ENCODE data around the gene NACA2. TPM values are rescaled to one million over a fixed set of nuclear protein-coding genes. Genes with fewer than 3 reads are reported as not detected.

NACA2 gene
- polyA plus RNA-seq, 1 donor, result 0.81 TPM

DNA sequence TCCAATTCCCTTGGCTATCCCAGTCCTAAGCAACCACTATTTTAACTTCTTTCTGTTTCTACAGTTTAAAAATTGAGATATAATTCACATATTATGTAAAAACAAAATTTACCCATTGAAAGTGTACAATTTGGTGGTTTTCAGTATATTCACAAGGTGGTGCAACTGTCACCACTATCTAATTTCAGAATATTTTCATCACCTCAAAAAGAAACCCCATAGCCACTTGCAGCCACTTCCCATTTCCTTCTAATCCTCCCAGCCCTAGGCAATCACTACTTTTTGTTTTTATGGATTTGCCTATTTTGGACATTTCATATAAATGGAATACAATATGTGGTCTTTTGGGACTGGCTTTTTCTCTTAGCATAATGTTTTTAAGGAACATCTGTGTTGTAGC, 36.1 kb upstream of the NACA2 start:
- H3K9me3 ChIP-seq (ENCODE audit: control insufficient read depth, low read depth, low read length), result no peaks in the 10 kb centered on the region
- H3K27ac ChIP-seq (ENCODE audit: low read length), result no peak overlapping the region
- no peak overlapping the region for H3K4me3 ChIP-seq (ENCODE audit: low read length)
- H3K36me3 ChIP-seq (ENCODE audit: control insufficient read depth, insufficient read depth, low read length), result no peaks in the 10 kb centered on the region
- H3K27me3 ChIP-seq (ENCODE audit: control insufficient read depth, insufficient read depth, low read length), result peaks cover 2% of the 10 kb centered on the region
- DNase-seq, result no peak
- no peaks in the 10 kb centered on the region for H3K4me1 ChIP-seq (ENCODE audit: control insufficient read depth, insufficient read depth, low read length)

DNA sequence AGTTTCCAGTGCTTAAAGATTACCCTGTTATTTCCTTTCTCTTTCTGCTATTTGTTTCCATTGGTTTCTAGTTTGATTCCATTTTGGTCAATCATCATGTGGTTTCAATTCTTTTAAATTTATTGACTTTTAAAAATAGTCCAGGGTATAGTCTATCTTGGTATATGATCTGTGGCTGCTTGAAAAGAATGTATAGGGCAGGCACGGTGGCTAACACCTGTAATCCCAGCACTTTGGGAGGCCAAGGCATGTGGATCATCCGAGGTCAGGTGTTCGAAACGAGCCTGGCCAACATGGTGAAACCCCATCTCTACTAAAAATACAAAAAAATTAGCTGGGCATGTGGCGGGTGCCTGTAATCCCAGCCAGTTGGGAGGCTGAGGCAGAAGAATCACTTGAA, 34.5 kb upstream of the NACA2 start:
- DNase-seq, result no peak
- no peaks in the 10 kb centered on the region for H3K9me3 ChIP-seq (ENCODE audit: control insufficient read depth, low read depth, low read length)
- no peak overlapping the region for H3K27ac ChIP-seq (ENCODE audit: low read length)
- WGBS (ENCODE audit: insufficient coverage, low lambda C conversion rate), result no CpG with 5 or more reads among the region's 5 CpGs
- peaks cover 2% of the 10 kb centered on the region for H3K27me3 ChIP-seq (ENCODE audit: control insufficient read depth, insufficient read depth, low read length)
- no peaks in the 10 kb centered on the region for H3K36me3 ChIP-seq (ENCODE audit: control insufficient read depth, insufficient read depth, low read length)
- no peak overlapping the region for H3K4me3 ChIP-seq (ENCODE audit: low read length)
- no peaks in the 10 kb centered on the region for H3K4me1 ChIP-seq (ENCODE audit: control insufficient read depth, insufficient read depth, low read length)

DNA sequence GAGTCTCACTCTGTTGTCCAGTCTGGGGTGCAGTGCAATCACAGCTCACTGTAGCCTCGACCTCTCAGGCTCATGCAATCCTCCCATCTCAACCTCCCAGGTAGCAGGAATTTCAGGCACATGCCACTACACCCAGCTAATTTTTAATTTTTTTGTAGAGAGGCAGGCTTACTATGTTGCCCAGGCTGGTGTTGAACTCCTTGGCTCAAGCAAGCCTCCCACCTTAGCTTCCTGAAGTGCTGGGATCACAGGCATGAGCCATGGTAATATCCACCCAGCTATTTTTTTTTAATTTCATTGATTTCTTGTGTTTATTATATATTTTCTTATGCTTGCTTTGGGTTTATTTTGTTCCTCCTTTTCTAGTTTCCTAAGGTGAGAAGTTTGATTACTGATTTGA, 33.9 kb upstream of the NACA2 start:
- Histone ChIP-seq H3K9me3 (ENCODE audit: control insufficient read depth, low read depth, low read length) (no peaks in the 10 kb centered on the region), H3K4me3 (ENCODE audit: low read length) (no peak overlapping the region), H3K27ac (ENCODE audit: low read length) (no peak overlapping the region), H3K36me3 (ENCODE audit: control insufficient read depth, insufficient read depth, low read length) (no peaks in the 10 kb centered on the region), H3K27me3 (ENCODE audit: control insufficient read depth, insufficient read depth, low read length) (peaks cover 2% of the 10 kb centered on the region), H3K4me1 (ENCODE audit: control insufficient read depth, insufficient read depth, low read length) (no peaks in the 10 kb centered on the region)
- WGBS (ENCODE audit: insufficient coverage, low lambda C conversion rate), result no CpG with 5 or more reads among the region's 1 CpG
- DNase-seq, result no peak

DNA sequence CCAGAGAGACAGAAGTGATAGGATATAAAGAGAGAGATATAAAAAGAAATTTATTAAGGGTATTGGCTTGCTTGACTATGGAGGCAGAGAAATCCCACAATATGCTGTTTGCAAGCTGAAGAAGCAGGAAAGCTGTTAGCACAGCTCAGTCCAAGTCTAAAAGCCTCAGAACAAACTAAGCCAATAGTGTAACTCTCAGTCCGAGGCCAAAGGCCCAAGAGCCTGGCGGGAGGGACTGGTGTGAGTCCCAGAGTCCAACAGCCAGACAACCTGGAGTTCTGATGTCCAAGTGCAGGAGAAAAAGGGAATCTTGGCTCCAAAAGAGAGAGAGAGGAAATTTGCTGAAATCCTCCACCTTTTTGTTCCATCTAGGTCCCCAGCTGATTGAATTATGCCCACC, 30.3 kb upstream of the NACA2 start:
- Histone ChIP-seq H3K4me1 (ENCODE audit: control insufficient read depth, insufficient read depth, low read length) (no peaks in the 10 kb centered on the region), H3K36me3 (ENCODE audit: control insufficient read depth, insufficient read depth, low read length) (no peaks in the 10 kb centered on the region), H3K27ac (ENCODE audit: low read length) (no peak overlapping the region), H3K27me3 (ENCODE audit: control insufficient read depth, insufficient read depth, low read length) (no peaks in the 10 kb centered on the region), H3K4me3 (ENCODE audit: low read length) (no peak overlapping the region), H3K9me3 (ENCODE audit: control insufficient read depth, low read depth, low read length) (no peaks in the 10 kb centered on the region)
- no peak for DNase-seq
- WGBS (ENCODE audit: insufficient coverage, low lambda C conversion rate), result no CpG with 5 or more reads among the region's 2 CpGs

DNA sequence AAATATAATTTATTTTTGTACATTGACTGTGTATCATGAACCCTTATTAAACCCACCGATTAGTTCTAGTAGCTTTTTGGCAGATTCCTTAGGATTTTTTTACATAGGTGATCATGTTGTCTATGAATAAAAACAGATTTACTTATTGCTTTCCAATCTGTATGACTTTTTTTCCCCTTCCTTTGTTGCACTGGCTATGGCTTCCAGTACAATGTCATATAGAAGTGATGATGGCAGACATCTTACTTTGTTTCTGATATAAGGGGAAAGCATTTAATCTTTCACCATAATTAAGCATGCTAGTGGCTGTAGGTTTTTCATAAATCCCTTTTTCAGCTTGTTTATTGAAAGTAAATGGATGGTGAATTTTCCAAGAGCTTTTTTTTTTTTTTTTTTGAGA, 28.9 kb upstream of the NACA2 start:
- no peak for DNase-seq
- no peaks in the 10 kb centered on the region for H3K27me3 ChIP-seq (ENCODE audit: control insufficient read depth, insufficient read depth, low read length)
- 75% methylated on average over 1 of the region's 1 CpG for WGBS (ENCODE audit: insufficient coverage, low lambda C conversion rate)
- no peaks in the 10 kb centered on the region for H3K36me3 ChIP-seq (ENCODE audit: control insufficient read depth, insufficient read depth, low read length)
- no peaks in the 10 kb centered on the region for H3K9me3 ChIP-seq (ENCODE audit: control insufficient read depth, low read depth, low read length)
- H3K27ac ChIP-seq (ENCODE audit: low read length), result no peak overlapping the region
- no peaks in the 10 kb centered on the region for H3K4me1 ChIP-seq (ENCODE audit: control insufficient read depth, insufficient read depth, low read length)
- H3K4me3 ChIP-seq (ENCODE audit: low read length), result no peak overlapping the region

DNA sequence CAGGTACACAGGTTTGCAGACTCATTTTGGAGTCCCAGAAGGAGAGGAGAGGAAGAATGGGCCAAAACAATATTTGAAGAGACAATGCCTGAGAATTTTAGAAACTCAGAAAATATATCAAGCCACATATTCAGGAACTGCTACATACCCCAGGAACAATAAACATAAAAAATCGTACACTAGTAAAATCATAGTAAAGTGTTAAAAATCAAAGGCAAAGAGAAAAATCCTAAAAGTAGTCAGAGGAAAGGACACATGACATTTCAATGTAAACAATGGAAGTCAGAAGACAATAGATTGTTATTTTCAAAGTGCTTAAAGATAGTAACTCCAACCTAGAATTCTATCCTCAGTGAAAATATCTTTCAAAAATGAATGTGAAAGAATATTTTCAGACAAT, 28.5 kb upstream of the NACA2 start:
- H3K4me3 ChIP-seq (ENCODE audit: low read length), result no peak overlapping the region
- no peaks in the 10 kb centered on the region for H3K36me3 ChIP-seq (ENCODE audit: control insufficient read depth, insufficient read depth, low read length)
- H3K9me3 ChIP-seq (ENCODE audit: control insufficient read depth, low read depth, low read length), result no peaks in the 10 kb centered on the region
- H3K4me1 ChIP-seq (ENCODE audit: control insufficient read depth, insufficient read depth, low read length), result no peaks in the 10 kb centered on the region
- H3K27ac ChIP-seq (ENCODE audit: low read length), result no peak overlapping the region
- no peaks in the 10 kb centered on the region for H3K27me3 ChIP-seq (ENCODE audit: control insufficient read depth, insufficient read depth, low read length)
- WGBS (ENCODE audit: insufficient coverage, low lambda C conversion rate), result 83% methylated on average over 1 of the region's 1 CpG
- DNase-seq, result no peak

DNA sequence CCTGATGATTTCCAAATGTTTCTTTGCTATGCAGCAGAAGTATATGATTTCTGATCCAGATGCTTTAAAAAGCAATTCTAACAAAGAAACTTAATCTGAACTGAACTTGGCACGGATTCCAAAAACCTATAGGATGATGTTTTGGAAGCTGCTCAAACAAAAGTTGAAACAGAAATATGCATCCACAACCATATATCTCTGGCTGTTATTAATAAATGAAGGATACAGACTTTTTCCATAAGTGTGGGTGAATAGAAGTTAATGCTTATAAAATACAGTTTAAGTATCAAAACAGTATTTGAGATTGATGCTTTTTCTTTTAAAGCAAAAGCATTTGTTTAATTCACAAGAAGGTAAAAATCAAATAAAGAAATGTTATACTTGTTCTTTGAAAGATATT, 27.9 kb upstream of the NACA2 start:
- H3K4me1 ChIP-seq (ENCODE audit: control insufficient read depth, insufficient read depth, low read length), result no peaks in the 10 kb centered on the region
- H3K4me3 ChIP-seq (ENCODE audit: low read length), result no peak overlapping the region
- H3K36me3 ChIP-seq (ENCODE audit: control insufficient read depth, insufficient read depth, low read length), result no peaks in the 10 kb centered on the region
- no peak for DNase-seq
- no peaks in the 10 kb centered on the region for H3K27me3 ChIP-seq (ENCODE audit: control insufficient read depth, insufficient read depth, low read length)
- WGBS (ENCODE audit: insufficient coverage, low lambda C conversion rate), result 80% methylated on average over 1 of the region's 1 CpG
- no peak overlapping the region for H3K27ac ChIP-seq (ENCODE audit: low read length)
- no peaks in the 10 kb centered on the region for H3K9me3 ChIP-seq (ENCODE audit: control insufficient read depth, low read depth, low read length)

DNA sequence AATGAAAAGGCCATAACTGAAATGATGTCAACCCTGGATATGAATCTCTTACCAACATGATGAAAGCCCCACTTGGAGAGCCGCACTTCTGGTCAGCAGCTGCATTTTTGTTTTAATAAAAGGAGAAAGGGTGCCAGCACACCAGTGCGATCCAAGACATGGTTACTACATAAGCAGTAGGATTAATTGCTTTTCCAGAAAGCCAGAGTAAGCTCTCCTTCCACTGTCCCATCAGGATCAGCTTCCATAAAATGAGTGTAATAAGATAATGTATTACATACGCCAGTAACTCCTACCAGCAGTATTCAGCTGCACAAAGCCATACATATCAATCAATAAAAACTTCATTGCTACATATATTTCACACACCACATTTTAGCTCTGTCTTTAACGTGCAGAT, 26.3 kb upstream of the NACA2 start:
- Histone ChIP-seq H3K4me3 (ENCODE audit: low read length) (no peak overlapping the region), H3K36me3 (ENCODE audit: control insufficient read depth, insufficient read depth, low read length) (no peaks in the 10 kb centered on the region), H3K9me3 (ENCODE audit: control insufficient read depth, low read depth, low read length) (no peaks in the 10 kb centered on the region), H3K4me1 (ENCODE audit: control insufficient read depth, insufficient read depth, low read length) (no peaks in the 10 kb centered on the region), H3K27me3 (ENCODE audit: control insufficient read depth, insufficient read depth, low read length) (no peaks in the 10 kb centered on the region), H3K27ac (ENCODE audit: low read length) (no peak overlapping the region)
- 50% methylated on average over 1 of the region's 4 CpGs for WGBS (ENCODE audit: insufficient coverage, low lambda C conversion rate)
- DNase-seq, result no peak

DNA sequence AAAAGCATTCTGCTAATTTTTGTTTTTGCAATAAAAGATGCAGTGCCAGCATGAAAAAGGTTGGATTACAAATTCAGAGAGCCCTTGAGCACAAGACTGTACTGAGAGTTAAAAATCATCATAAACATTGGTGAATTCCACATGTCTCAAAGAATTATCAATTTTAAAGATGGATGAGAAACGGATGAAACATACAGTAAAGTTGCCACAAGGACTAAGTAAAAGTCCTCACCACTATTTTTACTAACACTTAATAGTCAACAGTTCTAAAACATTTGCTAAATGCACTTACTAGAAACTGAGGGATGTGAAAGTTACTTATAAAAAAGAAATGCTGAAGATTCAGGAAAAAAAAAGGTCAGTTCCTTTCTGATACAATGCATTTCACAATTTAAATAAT, 25.8 kb upstream of the NACA2 start:
- Histone ChIP-seq H3K36me3 (ENCODE audit: control insufficient read depth, insufficient read depth, low read length) (no peaks in the 10 kb centered on the region), H3K4me3 (ENCODE audit: low read length) (no peak overlapping the region), H3K9me3 (ENCODE audit: control insufficient read depth, low read depth, low read length) (no peaks in the 10 kb centered on the region), H3K27me3 (ENCODE audit: control insufficient read depth, insufficient read depth, low read length) (no peaks in the 10 kb centered on the region), H3K4me1 (ENCODE audit: control insufficient read depth, insufficient read depth, low read length) (no peaks in the 10 kb centered on the region), H3K27ac (ENCODE audit: low read length) (no peak overlapping the region)
- WGBS (ENCODE audit: insufficient coverage, low lambda C conversion rate), result no CpG with 5 or more reads among the region's 1 CpG
- DNase-seq, result no peak

DNA sequence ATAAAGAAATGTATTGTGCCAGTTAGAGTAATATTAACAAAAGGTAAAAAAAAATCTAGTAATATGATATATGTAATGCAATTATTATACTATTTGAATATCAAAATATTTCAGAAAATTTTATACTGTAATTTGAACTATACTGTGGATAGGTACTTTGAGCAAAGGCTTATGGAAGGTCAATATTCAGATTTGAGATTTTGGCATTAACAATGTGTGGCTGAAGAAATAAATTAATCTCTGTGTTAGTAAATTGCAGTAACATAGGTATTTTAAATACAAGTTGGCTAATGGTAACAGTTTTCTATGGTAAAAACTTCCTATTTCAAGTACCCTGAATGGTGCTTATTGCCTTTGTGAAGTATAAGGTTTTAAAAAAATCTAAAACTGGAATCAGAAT, 23.2 kb upstream of the NACA2 start:
- Histone ChIP-seq H3K4me1 (ENCODE audit: control insufficient read depth, insufficient read depth, low read length) (no peaks in the 10 kb centered on the region), H3K9me3 (ENCODE audit: control insufficient read depth, low read depth, low read length) (no peaks in the 10 kb centered on the region), H3K4me3 (ENCODE audit: low read length) (no peak overlapping the region), H3K36me3 (ENCODE audit: control insufficient read depth, insufficient read depth, low read length) (no peaks in the 10 kb centered on the region), H3K27me3 (ENCODE audit: control insufficient read depth, insufficient read depth, low read length) (no peaks in the 10 kb centered on the region), H3K27ac (ENCODE audit: low read length) (no peak overlapping the region)
- no peak for DNase-seq

DNA sequence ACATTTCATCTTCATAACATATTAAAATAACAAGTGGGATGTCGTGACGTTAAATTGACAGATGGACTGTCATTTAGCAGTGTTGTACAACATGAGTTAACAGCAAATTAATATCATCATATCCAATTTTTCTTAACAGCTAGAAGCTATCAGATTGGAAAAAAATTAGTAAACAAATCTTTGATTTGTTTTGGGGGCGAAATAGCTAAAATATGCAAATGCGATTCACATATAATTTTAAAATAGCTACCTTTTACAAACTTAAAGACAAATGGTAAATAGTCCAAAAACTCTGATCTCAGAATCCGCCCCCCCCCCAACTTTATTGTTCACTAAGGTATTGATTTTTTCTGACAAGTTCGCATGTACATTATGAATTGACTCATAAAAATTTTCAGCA, 20.3 kb upstream of the NACA2 start:
- 100% methylated on average over 4 of the region's 6 CpGs for WGBS (ENCODE audit: insufficient coverage, low lambda C conversion rate)
- H3K9me3 ChIP-seq (ENCODE audit: control insufficient read depth, low read depth, low read length), result no peaks in the 10 kb centered on the region
- no peaks in the 10 kb centered on the region for H3K4me1 ChIP-seq (ENCODE audit: control insufficient read depth, insufficient read depth, low read length)
- no peak for DNase-seq
- H3K4me3 ChIP-seq (ENCODE audit: low read length), result no peak overlapping the region
- H3K27me3 ChIP-seq (ENCODE audit: control insufficient read depth, insufficient read depth, low read length), result no peaks in the 10 kb centered on the region
- H3K36me3 ChIP-seq (ENCODE audit: control insufficient read depth, insufficient read depth, low read length), result no peaks in the 10 kb centered on the region
- H3K27ac ChIP-seq (ENCODE audit: low read length), result no peak overlapping the region

DNA sequence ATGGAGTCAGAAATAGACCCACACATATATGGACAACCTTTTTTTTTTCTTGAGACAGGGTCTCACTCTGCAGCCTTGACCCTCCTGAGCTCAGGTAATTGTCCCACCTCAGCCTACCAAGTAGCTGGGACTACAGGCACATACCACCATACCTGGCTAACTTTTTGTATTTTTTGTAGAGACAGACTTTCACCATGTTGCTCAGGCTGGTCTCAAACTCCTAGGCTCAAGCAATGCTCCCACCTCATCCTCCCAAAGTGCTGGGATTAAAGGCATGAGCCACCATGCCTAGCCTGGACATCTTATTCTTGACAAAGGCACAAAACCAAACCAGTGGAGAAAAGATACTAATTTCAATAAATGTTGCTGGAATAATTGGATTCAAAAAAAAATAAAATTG, 14.7 kb upstream of the NACA2 start:
- Histone ChIP-seq H3K27me3 (ENCODE audit: control insufficient read depth, insufficient read depth, low read length) (peaks cover under 1% of the 10 kb centered on the region), H3K9me3 (ENCODE audit: control insufficient read depth, low read depth, low read length) (no peaks in the 10 kb centered on the region), H3K4me1 (ENCODE audit: control insufficient read depth, insufficient read depth, low read length) (no peaks in the 10 kb centered on the region), H3K27ac (ENCODE audit: low read length) (no peak overlapping the region), H3K36me3 (ENCODE audit: control insufficient read depth, insufficient read depth, low read length) (no peaks in the 10 kb centered on the region), H3K4me3 (ENCODE audit: low read length) (no peak overlapping the region)
- no peak for DNase-seq

All from large intestine (tissue), 3 donors.